ENCODE measurements around the gene C6orf62. TPM values are rescaled to one million over a fixed set of nuclear protein-coding genes. Genes with fewer than 3 reads are reported as not detected.
"Not testable (repeated sequence)": the region's sequence is repeated elsewhere in the genome, so short reads cannot be mapped to it uniquely, and the experiment has no call there.

Gene C6orf62
- total RNA-seq (2012; rRNA removed): 90.4 and 118 TPM in 2 replicates

DNA sequence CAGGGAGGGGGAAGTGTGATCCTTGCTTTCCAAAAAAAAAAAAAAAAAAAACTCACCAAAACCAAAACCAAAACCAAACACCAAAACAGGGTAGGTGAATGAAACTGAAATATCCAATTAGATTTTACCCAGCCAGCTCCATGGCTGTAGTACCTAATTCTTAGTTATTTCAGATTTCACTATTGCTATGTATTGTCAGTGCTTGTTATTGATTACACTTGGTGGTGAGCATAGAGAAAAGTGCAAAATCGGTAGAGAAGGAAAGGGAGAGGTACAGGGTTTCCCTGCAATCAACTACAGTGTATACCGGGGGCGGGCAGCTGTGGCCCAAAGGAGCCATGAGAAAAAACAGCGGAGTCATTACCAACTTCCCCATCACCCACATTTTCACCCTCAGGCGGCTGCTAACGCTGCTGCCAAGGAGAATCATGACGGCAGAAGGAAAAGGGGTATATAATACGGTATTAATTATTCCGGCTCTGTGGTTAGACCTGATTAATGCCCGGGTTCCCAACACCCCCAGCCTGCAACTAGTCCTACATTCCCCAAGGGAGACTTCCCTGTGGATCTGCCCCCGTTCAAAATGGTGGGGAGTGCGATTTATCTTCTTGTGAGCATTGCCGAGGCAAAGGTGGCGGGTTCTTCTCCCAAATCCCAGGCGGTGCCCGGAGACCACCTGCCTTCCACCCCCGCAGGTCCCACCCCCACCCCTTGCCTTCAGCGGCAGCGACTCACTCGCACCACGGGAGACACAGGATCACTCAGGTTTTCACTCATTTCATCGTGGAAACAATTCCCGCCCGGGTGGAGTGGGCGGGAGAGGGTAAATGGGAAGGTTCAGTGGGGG, at the start of gene C6orf62:
Gene C6orf62, minus strand, starts transcription at position 30 of the 847 bp plus-strand sequence. CDS start 486 bp downstream, outside the sequence.
- peak within 1 kb of the TSS; percentile 98 for H3K4me3 ChIP-seq (ENCODE audit: low read length)
- H3K27me3 ChIP-seq (ENCODE audit: control insufficient read depth, insufficient read depth, low read length): no peaks in the 10 kb centered on the region
- no peaks in the 10 kb centered on the region for H3K9me3 ChIP-seq (replicated peaks; ENCODE audit: low read length)
- H3K4me2 ChIP-seq (ENCODE audit: low read length): peak within 1 kb of the TSS; percentile 80
- H3K4me1 ChIP-seq (ENCODE audit: control insufficient read depth, insufficient read depth, low read length): peaks cover 24% of the 10 kb centered on the region
- H3K9ac ChIP-seq (ENCODE audit: low read depth, low read length): peak within 1 kb of the TSS; percentile 100
- H3K36me3 ChIP-seq (ENCODE audit: insufficient read depth, low read length): peaks cover 51% of the 10 kb centered on the region

DNA sequence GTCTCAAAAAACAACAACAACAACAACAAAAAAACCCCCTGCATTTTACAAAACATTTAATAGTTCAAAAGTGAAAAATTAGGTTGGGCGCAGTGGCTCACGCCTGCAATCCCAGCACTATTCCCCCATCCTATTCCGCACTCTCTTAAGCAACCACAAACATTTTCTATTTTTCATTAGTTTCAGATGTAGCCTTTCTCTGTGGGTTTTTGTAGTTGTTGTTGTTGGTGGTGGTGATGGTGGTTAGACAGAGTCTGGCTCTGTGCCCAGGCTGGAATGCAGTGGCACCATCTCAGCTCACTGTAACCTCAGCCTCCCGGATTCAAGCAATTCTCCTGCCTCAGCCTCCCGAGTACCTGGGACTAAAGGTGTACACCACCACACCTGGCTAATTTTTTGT, 49.4 kb upstream of the C6orf62 start:
- Histone ChIP-seq H3K4me2 (ENCODE audit: low read length) (no peak overlapping the region), H3K27me3 (ENCODE audit: control insufficient read depth, insufficient read depth, low read length) (no peaks in the 10 kb centered on the region), H3K4me3 (ENCODE audit: low read length) (no peak overlapping the region), H3K9me3 (replicated peaks; ENCODE audit: low read length) (no peaks in the 10 kb centered on the region), H3K9ac (ENCODE audit: low read depth, low read length) (no peak overlapping the region), H3K4me1 (ENCODE audit: control insufficient read depth, insufficient read depth, low read length) (no peaks in the 10 kb centered on the region), H3K36me3 (ENCODE audit: insufficient read depth, low read length) (no peaks in the 10 kb centered on the region)

DNA sequence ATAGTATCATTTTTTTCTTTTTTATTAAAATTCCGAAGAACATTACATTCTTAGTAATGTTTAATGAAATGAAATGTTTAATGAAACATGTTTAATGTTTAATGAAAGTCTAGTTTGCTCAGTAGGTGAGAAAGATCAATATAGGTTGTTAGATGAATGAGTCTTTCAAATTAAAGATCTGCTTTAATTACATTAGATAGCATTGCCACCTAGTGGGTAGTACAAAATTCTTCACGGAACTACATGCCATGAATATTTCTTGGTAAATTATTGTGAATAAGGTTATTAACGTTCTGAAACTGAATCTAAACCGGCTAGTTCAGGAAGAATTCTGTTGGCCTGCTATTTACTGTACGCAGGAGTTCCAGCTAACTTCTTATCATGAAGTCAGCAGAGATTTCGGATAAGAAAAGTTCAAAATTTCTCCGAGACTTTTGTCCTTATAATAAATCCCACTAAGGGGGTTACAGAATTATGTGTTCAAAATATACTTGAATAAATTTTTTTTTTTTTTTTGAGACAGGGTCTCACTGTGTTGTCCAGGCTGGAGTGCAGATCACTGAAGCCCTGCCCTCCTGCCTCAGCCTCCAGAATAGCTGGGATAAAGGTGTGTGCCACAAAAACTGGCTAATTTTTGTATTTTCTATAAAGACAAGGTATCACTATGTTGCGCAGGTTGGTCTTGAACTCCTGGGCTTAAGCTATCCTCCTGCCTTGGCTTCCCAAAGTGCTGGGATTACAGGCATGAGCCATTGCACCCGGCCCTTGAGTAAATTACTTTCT, 47.9 kb upstream of the C6orf62 start:
- Histone ChIP-seq H3K9me3 (replicated peaks; ENCODE audit: low read length) (no peaks in the 10 kb centered on the region), H3K9ac (ENCODE audit: low read depth, low read length) (no peak overlapping the region), H3K4me1 (ENCODE audit: control insufficient read depth, insufficient read depth, low read length) (no peaks in the 10 kb centered on the region), H3K4me2 (ENCODE audit: low read length) (peak overlapping the region; percentile 36), H3K36me3 (ENCODE audit: insufficient read depth, low read length) (no peaks in the 10 kb centered on the region), H3K4me3 (ENCODE audit: low read length) (no peak overlapping the region), H3K27me3 (ENCODE audit: control insufficient read depth, insufficient read depth, low read length) (no peaks in the 10 kb centered on the region)

DNA sequence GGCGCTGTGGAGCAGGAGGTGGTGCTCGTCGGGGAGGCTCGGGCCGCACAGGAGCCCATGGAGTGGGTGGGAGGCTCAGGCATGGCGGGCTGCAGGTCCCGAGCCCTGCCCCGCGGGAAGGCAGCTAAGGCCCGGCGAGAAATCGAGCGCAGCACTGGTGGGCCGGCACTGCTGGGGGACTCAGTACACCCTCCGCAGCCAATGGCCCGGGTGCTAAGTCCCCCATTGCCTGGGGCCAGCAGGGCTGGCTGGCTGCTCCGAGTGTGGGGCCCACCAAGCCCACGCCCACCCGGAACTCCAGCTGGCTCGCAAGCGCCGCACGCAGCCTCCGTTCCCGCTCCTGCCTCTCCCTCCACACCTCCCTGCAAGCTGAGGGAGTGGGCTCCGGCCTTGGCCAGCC, 47.0 kb upstream of the C6orf62 start:
- H3K9me3 ChIP-seq (replicated peaks; ENCODE audit: low read length); H3K36me3 ChIP-seq (ENCODE audit: insufficient read depth, low read length); H3K4me3 ChIP-seq (ENCODE audit: low read length); H3K4me2 ChIP-seq (ENCODE audit: low read length); H3K4me1 ChIP-seq (ENCODE audit: control insufficient read depth, insufficient read depth, low read length); H3K9ac ChIP-seq (ENCODE audit: low read depth, low read length); H3K27me3 ChIP-seq (ENCODE audit: control insufficient read depth, insufficient read depth, low read length): not testable (repeated sequence)

DNA sequence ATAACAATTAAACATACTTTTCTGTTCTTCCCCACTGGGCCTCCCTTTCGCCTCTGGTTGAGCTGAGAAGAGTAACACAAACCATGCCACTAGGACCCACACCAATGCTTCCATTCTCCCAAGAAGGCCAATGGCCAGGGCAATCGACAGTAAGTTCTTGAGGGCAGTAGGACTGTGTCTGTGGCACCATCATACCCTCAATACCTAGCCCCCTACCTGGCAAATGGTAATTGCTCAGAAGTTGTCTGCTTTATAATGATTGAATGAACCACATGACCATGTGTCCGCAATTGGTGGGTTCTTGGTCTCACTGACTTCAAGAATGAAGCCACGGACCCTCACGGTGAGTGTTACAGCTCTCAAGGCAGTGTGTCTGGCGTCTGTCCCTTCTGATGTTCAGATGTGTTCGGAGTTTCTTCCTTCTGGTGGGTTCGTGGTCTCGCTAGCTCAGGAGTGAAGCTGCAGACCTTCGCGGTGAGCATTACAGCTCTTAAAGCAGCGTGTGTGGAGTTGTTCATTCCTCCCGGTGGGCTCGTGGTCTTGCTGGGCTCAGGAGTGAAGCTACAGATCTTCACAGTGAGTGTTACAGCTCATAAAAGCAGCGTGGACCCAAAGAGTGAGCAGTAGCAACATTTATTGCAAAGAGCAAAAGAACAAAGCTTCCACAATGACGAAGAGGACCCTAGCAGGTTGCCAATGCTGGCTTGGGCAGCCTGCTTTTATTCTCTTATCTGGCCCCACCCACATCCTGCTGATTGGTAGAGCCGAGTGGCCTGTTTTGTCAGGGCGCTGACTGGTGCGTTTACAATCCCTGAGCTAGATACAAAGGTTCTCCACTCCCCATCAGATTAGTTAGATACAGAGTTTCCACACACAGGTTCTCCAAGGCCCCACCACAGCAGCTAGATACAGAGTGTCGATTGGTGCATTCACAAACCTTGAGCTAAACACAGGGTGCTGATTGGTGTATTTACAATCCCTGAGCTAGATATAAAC, 46.2 kb upstream of the C6orf62 start:
- not testable (repeated sequence) for H3K27me3 ChIP-seq (ENCODE audit: control insufficient read depth, insufficient read depth, low read length); H3K36me3 ChIP-seq (ENCODE audit: insufficient read depth, low read length)

DNA sequence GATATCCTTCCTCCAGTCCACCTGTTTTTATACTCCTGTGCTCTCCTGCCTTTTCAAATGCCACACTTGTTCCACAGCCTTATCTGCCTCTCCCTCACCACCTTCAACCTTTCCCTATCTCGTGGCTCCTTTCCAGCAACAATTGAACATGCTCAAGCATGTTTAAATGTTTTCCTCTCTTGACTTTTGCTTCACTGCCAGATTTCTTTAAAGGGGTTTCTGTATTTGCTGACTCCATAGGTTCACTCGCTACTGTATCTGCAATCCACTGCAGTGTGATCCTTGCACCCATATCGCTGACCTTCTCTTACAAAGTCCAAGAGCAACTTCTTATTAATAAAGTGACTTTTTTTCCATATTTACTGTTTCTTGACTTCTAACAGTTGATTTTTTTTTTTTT, 44.6 kb upstream of the C6orf62 start:
- no peak overlapping the region for H3K4me2 ChIP-seq (ENCODE audit: low read length)
- no peak overlapping the region for H3K9ac ChIP-seq (ENCODE audit: low read depth, low read length)
- H3K4me1 ChIP-seq (ENCODE audit: control insufficient read depth, insufficient read depth, low read length): no peaks in the 10 kb centered on the region
- H3K36me3 ChIP-seq (ENCODE audit: insufficient read depth, low read length): no peaks in the 10 kb centered on the region
- no peak overlapping the region for H3K4me3 ChIP-seq (ENCODE audit: low read length)
- H3K27me3 ChIP-seq (ENCODE audit: control insufficient read depth, insufficient read depth, low read length): no peaks in the 10 kb centered on the region
- H3K9me3 ChIP-seq (replicated peaks; ENCODE audit: low read length): no peaks in the 10 kb centered on the region

More for the DNA sequence above, 46.2 kb upstream of the C6orf62 start:
- not testable (repeated sequence) for H3K4me3 ChIP-seq (ENCODE audit: low read length); H3K9ac ChIP-seq (ENCODE audit: low read depth, low read length); H3K4me1 ChIP-seq (ENCODE audit: control insufficient read depth, insufficient read depth, low read length); H3K9me3 ChIP-seq (replicated peaks; ENCODE audit: low read length); H3K4me2 ChIP-seq (ENCODE audit: low read length)

DNA sequence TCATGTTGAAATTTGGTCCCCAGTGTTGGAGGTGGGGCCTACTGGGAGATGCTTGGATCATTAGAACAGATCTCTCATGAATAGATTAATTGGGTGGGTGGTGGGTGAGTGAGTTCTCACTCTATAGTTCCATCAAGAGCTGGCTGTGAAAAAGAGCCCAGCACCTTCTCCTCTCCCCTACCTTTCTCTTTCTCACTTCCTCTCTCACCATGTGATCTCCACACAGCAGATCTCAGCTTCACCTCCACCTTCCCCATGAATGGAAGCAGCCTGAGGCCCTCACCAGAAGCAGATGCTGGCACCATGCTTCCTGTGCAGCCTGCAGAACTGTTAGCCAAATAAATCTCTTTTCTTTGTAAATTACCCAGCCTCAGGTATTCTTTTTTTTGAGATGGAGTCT, 42.9 kb upstream of the C6orf62 start:
- H3K4me1 ChIP-seq (ENCODE audit: control insufficient read depth, insufficient read depth, low read length): no peaks in the 10 kb centered on the region
- H3K9ac ChIP-seq (ENCODE audit: low read depth, low read length): no peak overlapping the region
- H3K36me3 ChIP-seq (ENCODE audit: insufficient read depth, low read length): no peaks in the 10 kb centered on the region
- H3K27me3 ChIP-seq (ENCODE audit: control insufficient read depth, insufficient read depth, low read length): no peaks in the 10 kb centered on the region
- H3K4me2 ChIP-seq (ENCODE audit: low read length): no peak overlapping the region
- H3K4me3 ChIP-seq (ENCODE audit: low read length): no peak overlapping the region
- H3K9me3 ChIP-seq (replicated peaks; ENCODE audit: low read length): no peaks in the 10 kb centered on the region

DNA sequence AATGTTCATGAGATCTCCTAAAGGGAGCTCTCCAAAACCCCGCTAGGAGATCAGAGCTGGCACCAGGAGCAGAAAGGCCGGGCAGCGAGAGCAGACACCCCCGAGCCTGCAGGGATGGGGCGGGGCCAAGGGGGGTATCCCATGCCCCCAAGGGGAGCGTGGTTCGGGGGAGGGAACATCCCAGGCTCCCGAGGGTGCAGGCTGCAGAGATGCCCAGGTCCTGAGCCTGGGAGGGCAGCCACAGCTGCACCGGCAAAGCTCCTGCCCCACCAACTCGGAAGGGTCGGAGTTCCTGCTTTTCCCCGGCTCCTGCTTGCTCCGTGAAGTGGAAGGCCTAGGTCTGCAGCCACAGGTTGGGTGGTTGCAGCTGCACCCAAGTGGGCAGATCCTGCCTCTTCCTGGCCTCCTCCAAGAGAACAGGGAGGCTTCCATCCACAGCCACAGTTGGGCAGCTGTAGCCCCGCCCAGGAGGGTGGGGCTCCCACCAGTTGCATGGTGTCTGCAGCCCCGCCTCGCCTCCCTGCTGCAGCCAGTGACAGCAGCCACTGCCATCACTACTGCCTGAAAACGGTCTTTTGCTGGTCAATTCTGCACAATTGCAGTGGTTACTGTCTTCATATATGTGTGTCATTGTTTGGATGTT, 42.4 kb upstream of the C6orf62 start:
- no peaks in the 10 kb centered on the region for H3K9me3 ChIP-seq (replicated peaks; ENCODE audit: low read length)
- H3K4me3 ChIP-seq (ENCODE audit: low read length): no peak overlapping the region
- H3K4me1 ChIP-seq (ENCODE audit: control insufficient read depth, insufficient read depth, low read length): no peaks in the 10 kb centered on the region
- H3K36me3 ChIP-seq (ENCODE audit: insufficient read depth, low read length): no peaks in the 10 kb centered on the region
- no peak overlapping the region for H3K9ac ChIP-seq (ENCODE audit: low read depth, low read length)
- H3K4me2 ChIP-seq (ENCODE audit: low read length): no peak overlapping the region
- H3K27me3 ChIP-seq (ENCODE audit: control insufficient read depth, insufficient read depth, low read length): no peaks in the 10 kb centered on the region

DNA sequence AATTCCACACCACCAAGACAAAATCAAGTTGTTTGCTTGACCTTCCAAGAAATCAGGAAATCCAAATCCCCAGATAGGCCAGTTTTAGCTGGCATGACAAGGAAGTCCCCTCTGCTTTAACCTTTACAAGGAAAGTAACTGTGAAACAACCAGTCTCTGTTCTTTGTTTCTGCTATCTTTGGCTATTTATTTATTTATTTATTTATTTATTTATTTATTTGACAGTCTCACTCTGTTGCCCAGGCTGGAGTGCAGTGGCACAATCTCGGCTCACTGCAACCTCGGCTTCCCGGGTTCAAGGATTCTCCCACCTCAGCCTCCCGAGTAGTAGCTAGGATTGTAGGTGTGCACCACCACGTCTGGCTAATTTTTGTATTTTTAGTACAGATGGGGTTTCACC, 41.3 kb upstream of the C6orf62 start:
- Histone ChIP-seq H3K4me2 (ENCODE audit: low read length) (no peak overlapping the region), H3K4me1 (ENCODE audit: control insufficient read depth, insufficient read depth, low read length) (no peaks in the 10 kb centered on the region), H3K9me3 (replicated peaks; ENCODE audit: low read length) (no peaks in the 10 kb centered on the region), H3K36me3 (ENCODE audit: insufficient read depth, low read length) (no peaks in the 10 kb centered on the region), H3K27me3 (ENCODE audit: control insufficient read depth, insufficient read depth, low read length) (no peaks in the 10 kb centered on the region), H3K4me3 (ENCODE audit: low read length) (no peak overlapping the region), H3K9ac (ENCODE audit: low read depth, low read length) (no peak overlapping the region)

DNA sequence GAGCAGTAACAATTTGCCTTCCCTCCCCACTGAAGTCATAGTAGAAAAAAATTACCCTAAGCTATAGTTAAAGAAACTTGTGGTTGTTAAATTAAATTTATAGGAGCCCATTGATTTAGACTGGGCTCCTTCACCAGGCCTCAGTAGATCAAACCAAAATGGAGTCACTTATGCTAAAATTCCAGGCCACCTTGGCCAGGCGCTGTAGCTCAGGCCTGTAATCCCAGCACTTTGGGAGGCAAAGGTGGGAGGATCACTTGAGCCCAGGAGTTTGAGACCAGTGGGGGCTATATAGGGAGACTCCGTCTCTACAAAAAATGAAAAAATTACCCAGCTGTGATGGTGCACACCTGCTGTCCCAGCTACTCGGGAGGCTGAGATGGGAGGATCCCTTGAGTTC, 40.8 kb upstream of the C6orf62 start:
- H3K9ac ChIP-seq (ENCODE audit: low read depth, low read length): no peak overlapping the region
- H3K36me3 ChIP-seq (ENCODE audit: insufficient read depth, low read length): no peaks in the 10 kb centered on the region
- no peak overlapping the region for H3K4me2 ChIP-seq (ENCODE audit: low read length)
- no peak overlapping the region for H3K4me3 ChIP-seq (ENCODE audit: low read length)
- no peaks in the 10 kb centered on the region for H3K4me1 ChIP-seq (ENCODE audit: control insufficient read depth, insufficient read depth, low read length)
- no peaks in the 10 kb centered on the region for H3K9me3 ChIP-seq (replicated peaks; ENCODE audit: low read length)
- no peaks in the 10 kb centered on the region for H3K27me3 ChIP-seq (ENCODE audit: control insufficient read depth, insufficient read depth, low read length)
